HG02642 (cell line): ENCODE results near the gene G6PD.
"Not testable (repeated sequence)": the region's sequence is repeated elsewhere in the genome, so short reads cannot be mapped to it uniquely, and the experiment has no call there.

Source experiments
- ATAC-seq: cut with Tn5 transposase; IDR thresholded peaks from one replicate; pipeline ENCODE4 v1.9.1; 2021; ENCODE audit warnings: mild to moderate bottlenecking; ENCODE audit not compliant: unreplicated experiment, poor library complexity

The G6PD gene

GRCh38 chrX:154546354-154547244 lies at the start of gene G6PD:
TSS of gene G6PD (minus strand) at chrX:154546846. CDS start at chrX:154546155, 691 bp downstream.
- ATAC-seq = peak; percentile 69

GRCh38 chrX:154595559-154596249 lies 49.1 kb upstream of the G6PD start:
- no peak for ATAC-seq

DNA sequence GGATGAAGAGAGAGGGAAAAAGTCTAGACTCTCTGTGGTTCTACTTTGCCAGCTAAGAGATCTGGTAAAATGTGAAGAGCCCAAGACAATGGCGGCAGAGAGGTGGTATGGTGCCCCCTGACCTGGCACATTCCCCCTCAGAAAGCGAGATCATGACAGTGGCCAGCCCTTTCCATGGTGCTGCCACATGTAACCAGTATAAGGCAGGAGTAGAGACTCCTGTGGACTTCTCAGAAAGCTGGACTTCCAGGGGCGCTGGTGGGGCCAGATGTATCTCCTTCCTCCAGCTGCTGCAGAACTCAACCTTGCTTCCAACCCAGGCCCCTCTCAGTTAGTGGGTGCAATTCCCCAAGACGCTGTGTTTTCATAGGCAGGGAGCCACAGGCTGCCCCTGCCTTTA lies 47.8 kb upstream of the G6PD start:
- no peak for ATAC-seq

DNA sequence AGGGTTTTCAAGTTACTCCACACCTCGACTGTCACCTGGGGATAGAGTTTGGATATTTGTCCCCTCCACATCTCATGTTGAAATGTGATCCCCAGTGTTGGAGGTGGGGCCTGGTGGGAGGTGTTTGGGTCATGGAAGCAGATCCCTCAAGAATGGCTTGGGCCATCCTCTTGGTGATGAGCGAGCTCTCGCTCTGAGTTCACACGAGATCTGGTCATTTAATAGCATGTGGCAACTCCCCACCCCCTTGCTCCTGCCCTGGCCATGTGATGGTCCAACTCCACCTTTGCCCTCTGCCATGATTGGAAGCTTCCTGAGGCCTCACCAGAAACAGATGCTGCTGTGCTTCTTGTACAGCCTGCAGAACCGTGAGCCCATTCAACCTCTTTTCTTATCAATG lies 46.6 kb upstream of the G6PD start:
- no peak for ATAC-seq

- no peak for ATAC-seq
Observed at GRCh38 chrX:154592505-154592904, 45.9 kb upstream of the G6PD start.

GRCh38 chrX:154590415-154590814 lies 43.8 kb upstream of the G6PD start:
- ATAC-seq = not testable (repeated sequence)

DNA sequence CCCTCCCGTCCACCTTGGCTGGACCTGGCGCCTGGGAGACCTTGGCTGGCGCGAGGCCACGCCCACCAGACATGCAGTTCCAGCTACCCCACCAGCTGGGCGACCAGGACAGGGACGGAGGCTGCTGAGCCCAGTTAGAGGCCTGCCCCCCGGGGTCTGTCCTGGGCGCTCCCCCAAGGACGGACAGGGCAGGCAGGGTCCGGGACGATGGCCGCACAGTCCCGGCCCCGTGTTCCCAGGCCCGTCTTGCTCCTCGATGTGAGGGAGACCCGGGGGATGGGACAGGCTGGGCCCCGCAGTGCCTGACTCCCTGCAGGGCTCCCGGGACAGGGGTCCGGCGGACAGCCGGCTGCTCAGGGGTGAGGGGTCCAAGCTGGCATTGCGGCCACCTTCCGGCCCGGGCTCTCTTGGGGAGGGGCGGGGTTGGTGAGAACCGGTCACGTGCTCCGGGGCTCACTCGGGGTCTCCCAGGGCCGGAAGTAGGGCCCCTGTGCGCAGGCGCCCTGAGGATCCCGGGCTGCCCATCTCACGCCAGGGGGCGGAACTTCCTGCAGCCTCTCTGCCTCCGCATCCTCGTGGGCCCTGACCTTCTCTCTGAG lies 38.0 kb upstream of the G6PD start, which contains the start of gene CTAG1A:
Gene CTAG1A (plus strand): TSS at position 549 of the 599 bp plus-strand sequence. CDS start 74 bp downstream, outside the sequence.
- ATAC-seq = not testable (repeated sequence)

DNA sequence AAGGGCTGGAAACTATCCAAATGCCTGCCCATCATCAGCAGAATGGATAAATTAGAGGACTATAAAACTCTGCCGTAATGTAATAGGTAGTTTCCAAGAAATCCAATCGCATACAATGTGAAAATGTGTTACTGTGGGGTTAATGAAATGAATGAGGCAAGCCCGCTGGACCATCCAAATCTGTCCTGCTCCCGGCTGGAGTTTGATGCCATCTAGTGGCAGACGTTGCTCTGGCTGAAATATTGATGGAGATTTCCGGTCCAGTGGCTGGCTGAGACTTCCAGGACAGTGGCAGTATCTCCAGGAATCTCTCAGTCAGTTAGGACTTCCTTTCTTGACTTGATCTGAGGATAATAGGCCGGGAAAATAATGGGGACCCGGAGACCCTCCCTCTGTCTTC lies 36.3 kb upstream of the G6PD start:
- ATAC-seq = not testable (repeated sequence)

DNA sequence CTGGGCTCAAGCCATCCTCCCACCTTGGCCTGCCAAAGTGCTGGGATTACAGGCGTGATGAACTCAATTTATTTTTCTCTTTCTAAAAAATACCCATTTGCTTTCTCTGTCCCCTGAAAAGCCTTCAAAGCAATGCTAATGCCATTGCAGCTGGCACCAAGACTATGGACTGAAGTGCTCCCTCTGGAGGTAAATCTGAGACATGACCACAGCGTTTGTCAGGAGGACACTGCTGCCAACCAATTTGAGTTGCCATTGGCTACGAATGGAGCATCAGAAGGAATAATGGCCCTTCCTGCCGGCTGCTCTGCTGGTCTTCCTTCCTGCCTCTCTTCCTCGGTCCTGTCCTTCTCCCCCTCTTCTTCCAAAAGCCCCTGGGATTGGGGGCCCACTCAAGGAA lies 28.4 kb upstream of the G6PD start:
- not testable (repeated sequence) for ATAC-seq

GRCh38 chrX:154573061-154573460 lies 26.4 kb upstream of the G6PD start:
- not testable (repeated sequence) for ATAC-seq

- not testable (repeated sequence) for ATAC-seq
Observed at GRCh38 chrX:154570361-154570760, 23.7 kb upstream of the G6PD start.

GRCh38 chrX:154562295-154562694 lies 15.6 kb upstream of the G6PD start:
- not testable (repeated sequence) for ATAC-seq

DNA sequence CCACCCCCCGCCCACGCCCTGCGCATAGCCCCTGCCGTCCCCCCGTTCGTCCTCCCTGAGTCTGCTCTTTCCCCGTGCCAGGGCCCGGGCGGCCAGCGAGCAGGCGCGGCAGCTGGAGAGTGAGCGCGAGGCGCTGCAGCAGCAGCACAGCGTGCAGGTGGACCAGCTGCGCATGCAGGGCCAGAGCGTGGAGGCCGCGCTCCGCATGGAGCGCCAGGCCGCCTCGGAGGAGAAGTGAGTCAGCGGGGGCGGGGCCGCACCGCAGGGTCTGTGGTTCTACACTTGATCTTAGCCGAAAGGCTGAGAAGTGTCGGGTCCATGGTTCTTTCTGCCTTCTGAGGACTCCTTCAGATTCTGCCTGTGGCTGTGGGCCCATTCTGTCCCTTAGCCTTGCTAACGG lies 13.7 kb upstream of the G6PD start:
- not testable (repeated sequence) for ATAC-seq

GRCh38 chrX:154558896-154559295 lies 12.2 kb upstream of the G6PD start:
- not testable (repeated sequence) for ATAC-seq

- not testable (repeated sequence) for ATAC-seq
Observed at GRCh38 chrX:154558060-154558690, 11.5 kb upstream of the G6PD start.

GRCh38 chrX:154552112-154552806 lies 5.6 kb upstream of the G6PD start:
- not testable (repeated sequence) for ATAC-seq

DNA sequence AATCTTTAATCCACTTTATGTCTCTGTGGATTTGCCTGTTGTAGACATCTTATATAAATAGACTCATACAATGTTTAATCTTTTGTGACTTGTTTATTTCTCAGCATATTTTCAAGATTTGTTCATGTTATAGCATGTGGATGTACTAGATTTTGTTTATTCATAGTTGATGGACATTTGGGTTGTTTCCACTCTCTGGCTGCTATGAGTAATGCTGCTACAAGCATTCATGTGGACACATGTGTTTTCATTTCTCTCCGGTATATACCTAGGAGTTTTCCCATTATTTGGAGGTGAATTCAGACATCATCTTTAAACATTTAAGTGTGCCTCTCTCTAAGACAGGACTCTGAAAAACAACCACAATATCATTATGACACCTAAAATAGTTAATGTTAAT lies 3.1 kb upstream of the G6PD start:
- ATAC-seq = no peak

DNA sequence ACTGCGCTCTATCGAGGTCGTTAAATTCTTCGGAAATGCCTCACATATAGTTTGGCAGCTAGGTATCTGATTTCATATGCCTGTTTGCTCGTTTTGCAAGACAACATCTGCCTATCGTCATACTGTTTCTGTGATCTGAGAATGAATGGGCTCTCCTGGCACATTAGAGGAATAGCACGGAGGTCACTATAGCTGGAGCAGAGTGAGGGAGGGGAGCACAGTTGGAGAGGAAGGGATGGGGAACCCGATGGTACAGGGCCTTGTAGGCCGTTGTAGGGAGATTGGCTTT lies 1.3 kb upstream of the G6PD start:
- no peak for ATAC-seq

DNA sequence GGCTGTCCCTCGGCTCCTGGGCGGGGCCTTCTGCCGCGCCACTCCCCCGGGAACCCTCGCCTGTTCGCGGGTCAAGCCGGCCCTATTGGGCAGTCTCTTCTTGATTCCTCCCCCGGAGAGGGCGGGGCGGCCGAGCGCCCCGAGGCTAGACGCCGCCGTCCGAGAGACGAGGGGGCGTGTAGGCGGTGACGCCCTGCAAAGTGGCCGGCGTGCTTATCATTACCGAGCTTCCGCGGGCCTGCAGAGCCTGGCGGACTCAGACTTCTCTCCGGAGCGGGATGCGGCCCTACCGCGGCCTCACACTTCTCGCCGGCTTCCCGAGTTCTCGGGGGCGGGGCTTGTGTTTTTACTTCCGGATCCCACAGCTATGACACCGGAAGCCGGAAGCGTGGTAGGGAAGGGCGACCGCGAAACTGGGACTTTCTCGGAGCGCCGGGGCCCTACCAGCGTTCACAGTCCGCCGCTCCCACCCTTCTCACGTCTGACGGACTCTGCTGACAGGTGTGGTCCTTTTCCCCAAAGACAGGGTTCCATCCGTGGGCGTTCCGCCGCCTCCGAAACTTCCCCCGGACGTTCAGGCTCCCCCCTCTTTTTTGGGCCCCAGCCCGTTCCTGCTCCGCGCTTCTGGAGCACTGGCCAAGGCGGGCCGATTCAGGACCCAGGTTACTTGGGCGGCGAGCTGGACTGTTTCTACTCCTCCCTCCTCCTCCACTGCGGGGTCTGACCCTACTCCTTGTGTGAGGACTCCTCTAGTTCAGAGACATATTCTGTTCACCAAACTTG lies 790 bp upstream of the G6PD start, which contains the start of gene IKBKG:
Gene IKBKG (plus strand): TSS at position 376 of the 783 bp plus-strand sequence. CDS start 4,383 bp downstream, outside the sequence.
- peak; percentile 82 for ATAC-seq
